ENCODE data around the gene PISD.
"Not testable (repeated sequence)": the region's sequence is repeated elsewhere in the genome, so short reads cannot be mapped to it uniquely, and the experiment has no call there.

Gene PISD

DNA sequence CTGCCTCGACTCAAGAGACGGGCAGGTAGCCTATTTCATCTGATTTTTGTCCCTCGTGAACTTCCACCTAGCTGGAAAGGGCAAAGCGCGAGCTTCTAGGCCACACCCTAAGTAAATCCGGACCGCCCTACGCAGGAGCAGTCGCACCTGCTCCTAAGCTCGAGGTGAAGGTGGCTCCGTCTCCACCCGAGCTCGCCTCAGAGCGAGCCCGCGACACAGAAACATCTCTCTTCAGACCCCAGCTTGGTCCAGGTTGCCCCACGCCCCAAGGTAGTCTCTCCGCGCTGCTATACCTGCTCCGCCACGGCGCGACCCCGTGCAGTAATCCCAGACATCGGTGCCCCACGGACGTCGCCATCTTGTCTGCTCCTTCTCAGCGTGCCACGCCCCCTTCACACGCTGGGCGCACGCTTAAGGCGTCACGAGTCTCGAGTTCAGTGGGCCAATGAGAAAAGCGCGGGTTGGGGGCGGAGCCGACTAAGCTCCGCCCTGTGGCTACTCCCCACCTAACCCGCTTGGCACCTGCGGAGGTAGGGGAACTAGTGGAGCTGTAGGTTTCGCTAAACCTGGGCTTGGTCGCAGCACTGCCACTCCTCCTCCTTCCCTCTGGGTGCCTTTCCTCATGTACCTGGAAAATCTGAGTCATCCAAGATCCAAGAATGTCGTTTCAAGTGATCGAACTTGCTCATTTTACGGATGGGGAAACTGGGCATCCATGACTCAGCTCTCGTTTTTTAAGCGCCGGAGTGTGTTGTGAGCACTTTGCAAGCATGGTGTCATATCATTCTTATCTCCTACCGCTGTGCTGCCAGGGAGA, at the start of gene PISD:
Gene PISD (minus strand): TSS at position 365 of the 817 bp plus-strand sequence. CDS start 7 bp downstream, at position 358.
- in situ Hi-C loops (cut with MboI; ENCODE audit: low sequenced_read_pairs): no loop called here

DNA sequence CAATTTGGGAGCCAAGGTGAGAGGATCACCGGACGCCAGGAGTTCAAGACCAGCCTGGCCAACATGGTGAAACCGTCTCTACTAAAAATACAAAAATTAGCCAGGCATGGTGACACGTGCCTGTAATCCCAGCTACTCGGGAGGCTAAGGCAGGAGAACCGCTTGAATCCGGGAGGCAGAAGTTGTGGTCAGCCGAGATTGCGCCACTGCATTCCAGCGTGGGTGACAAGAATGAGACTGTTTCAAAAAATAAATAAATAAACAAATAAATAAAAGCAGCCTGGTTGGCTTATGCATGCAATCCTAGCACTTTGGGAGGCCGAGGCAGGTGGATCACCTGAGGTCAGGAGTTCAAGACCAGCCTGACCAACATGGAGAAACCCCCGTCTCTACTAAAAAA, 49.2 kb upstream of the PISD start:
- in situ Hi-C loops (cut with MboI; ENCODE audit: low sequenced_read_pairs): not testable (repeated sequence)

DNA sequence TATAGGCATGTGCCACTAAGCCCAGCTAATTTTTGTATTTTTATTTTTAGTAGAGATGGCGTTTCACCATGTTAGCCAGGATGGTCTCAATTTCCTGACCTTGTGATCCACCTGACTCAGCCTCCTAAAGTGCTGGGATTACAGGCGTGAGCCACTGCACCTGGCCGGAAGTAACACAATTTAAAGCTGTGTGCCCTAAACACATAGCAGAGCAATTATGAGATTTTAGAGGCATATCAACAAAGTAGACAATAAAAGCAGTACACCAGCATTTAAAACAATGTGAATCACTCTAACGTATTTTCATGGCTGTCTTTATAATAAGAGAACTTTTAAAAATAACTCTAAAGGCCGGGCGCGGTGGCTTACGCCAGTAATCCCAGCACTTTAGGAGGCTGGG, 45.5 kb upstream of the PISD start:
- in situ Hi-C loops (cut with MboI; ENCODE audit: low sequenced_read_pairs): no loop called here

DNA sequence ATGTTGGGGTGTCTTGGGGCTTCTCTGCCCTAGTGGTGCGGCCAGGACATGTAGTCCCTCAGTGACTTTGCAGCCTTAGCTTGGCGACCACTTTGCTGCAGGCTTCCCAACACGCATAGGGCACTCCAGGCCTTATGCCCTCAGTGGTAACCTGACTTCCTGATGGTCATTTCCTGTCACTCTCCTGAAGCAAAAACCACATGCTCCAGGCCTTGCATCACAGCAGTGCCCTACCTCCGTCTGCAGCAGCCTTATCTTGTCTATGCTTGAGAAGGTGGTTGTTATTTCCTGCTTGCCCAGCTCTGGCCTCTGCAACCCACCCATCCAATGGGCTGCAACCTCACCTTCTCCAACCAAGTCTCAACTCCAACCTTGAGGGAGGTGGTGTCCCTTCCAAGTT, 33.4 kb upstream of the PISD start:
- in situ Hi-C loops (cut with MboI; ENCODE audit: low sequenced_read_pairs): no loop called here

DNA sequence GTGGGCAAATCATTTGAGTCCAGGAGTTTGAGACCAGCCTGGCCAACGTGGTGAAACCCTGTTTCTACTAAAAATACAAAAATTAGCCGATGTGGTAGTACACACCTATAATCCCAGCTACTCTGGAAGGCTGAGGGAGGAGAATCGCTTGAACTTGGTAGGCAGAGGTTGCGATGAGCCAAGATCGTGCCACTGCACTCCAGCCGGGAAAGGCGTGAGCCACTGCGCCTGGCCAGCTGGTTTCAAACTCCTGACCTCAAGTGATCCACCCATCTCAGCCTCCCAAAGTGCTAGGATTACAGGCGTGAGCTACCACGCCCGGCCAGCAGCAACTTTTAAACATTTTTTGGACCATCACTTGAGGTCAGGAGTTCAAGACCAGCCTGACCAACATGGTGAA, 32.0 kb upstream of the PISD start:
- in situ Hi-C loops (cut with MboI; ENCODE audit: low sequenced_read_pairs): not testable (repeated sequence)

DNA sequence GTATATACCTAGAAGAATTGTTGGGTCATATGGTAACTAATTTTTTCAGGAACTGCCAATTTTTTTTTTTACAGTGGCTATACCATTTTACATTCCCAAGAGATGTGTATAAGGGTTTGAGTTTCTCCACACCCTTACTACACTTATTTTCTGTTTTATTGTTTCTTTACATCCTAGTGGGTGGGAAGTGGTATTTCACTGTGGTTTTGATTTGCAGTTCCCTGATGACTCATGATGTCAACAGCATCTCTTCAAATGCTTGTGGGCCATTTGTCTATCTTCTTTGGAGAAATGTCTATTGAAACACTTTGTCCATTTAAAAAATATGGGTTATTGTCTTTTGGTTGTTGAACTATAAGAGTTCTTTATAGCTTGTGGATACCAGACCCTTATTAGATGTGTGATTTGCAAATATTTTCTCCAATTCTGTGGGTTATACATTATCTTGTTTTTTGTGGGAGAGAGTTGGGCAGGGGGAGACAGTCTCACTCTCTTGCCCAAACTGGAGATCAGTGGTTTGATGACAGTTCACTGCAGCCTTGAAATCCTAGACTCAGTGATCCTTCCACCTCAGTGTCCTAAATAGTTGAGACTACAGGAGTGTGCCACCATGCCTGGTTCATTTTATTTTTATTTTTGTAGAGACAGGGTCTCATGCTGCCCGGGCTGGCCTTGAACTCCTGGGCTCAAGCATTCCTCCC, 30.3 kb upstream of the PISD start:
- in situ Hi-C loops (cut with MboI; ENCODE audit: low sequenced_read_pairs): no loop called here

DNA sequence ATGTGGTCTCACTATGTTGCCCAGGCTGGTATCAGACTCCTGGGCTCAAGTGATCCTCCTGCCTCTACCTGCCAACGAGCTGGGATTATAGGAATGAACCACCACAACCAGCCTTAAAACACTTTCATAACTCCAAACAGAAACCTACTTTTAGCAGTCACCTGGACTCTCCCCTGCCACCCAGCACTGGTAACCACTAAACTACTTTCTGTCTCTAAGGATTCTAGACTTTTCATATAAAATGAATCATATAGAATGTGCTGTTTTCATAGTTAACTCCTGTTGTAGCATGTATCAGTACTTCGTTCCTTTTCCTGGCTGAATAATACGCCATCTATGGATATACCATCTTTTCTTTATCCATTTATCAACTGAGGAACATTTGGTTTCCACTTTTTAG, 29.4 kb upstream of the PISD start:
- in situ Hi-C loops (cut with MboI; ENCODE audit: low sequenced_read_pairs): no loop called here

DNA sequence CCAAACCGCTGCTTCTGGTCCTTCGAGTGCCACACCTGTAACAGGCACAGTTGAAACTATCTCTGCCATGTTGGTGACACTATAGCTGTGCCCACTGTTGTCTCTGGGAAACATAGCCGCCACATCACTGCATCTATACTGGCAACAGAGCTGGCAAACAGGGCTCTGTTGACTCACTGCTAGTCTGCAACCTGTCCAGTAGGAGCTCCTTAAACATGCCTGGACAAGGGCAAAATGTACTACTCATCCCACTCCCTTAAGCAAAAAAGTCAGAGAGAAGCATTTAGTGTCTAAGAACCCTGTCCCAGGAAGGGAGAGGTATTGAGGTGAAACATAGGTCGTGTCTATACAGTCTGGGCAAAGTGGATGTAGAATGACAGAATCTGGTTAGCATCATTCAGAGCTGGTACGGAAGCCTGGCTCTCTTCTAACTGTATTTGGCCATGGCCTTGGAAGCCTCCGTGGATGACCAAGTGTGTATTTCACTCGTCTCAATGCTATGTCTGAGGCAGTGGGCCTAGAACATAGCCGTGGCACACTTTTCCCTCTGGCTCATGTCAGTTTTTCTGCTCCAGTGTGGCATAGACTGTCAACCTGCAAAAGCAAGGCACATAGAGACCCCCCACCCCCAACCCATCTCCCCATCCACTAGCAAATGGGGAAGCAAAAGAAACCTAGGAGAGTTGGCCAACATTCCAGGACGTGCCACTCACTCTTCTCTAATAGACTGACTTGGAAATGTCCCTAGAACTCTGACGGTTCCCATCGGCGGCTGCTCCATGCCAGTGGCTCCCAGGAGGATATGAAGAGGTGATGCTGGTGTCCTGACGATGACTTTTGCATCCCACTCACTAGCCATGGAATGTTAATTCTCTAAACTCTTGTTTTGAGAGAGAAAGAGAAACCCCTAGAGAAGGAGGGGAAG, 21.4 kb upstream of the PISD start:
- in situ Hi-C loops (cut with MboI; ENCODE audit: low sequenced_read_pairs): no loop called here

DNA sequence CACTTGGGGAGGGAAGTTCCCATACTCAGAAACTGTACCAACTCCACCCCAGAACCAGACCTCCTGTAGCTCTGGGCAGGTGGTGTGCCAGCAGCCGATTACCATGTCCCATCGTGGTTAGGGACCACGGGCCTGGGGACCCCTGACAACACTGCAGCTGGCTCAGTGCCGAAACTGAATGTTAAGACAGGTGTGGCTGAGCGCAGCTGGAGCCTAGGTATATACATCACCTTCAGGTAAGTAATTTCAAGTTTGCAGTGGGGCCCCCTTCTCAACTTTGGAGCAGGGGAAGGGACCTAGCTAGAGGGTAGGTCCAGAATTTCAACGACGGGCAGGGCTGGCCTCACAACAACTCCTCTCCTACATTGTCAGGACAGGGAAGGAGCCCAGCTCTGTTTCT, 20.7 kb upstream of the PISD start:
- in situ Hi-C loops (cut with MboI; ENCODE audit: low sequenced_read_pairs): no loop called here

DNA sequence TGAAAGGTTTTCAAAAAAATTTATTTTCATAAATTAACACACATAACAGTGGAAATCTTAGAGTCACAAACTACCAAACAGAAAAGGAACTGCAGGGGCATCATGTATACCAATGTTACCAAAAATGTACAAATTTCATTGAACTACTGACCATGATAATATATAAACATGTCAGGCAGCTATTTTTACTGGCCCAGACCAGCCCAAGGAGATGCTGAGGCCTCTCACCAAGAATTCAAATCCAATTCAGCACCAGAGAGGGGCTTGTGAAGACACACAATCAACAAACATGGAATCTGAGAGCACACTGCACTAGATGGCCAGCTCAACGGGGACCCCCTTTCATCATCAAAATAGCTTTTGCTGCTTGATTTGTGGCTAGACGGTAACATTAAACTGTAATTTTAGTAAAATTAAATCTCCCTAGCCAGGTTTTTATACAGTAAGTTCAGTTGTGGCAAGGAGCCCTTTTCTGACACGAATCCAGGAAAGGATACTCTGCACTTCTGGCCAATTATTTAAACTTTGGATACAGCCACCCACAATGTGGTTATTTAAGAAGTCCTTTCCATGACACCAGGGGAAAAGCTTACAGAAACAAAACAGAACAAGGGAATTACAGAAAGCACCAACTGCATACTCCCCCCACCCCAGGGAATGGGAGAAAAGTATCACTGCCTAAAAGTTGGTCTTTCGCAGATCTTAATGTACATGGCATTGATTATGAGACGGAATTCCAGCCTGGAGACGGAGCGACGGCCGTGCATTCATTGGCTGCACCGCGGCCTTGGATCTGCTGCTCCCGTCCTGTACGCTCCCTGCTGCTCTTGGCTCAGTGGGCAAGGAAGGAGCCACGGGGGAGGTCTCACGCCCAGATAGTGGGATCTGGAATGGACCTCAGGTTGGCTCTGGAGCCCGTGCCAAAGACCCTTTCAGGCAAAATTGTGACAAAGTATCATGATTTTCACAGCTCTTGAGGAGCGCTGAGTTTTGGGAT, 19.6 kb upstream of the PISD start:
- in situ Hi-C loops (cut with MboI; ENCODE audit: low sequenced_read_pairs): no loop called here

DNA sequence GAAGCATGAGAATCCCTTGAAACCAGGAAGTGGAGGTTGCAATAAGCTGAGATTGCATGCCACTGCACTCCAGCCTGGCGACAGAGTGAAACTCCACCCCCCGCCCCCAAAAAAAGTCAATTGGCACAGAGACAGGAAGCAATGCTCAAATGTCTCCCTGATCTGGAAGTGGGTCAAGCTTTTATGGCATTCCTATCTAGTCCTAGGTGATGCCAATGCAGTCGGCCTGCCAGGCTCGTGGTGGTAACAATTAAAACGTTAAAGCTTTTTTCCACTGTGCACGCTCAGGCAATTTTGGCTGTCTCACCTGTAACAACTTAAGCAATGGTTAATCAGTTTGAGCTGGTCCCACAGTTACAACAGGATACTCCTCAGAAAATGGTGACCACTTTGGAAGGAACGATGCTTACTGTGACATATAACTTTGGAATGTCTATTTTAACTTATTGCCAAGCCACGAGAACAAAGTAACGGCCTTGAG, 18.9 kb upstream of the PISD start:
- in situ Hi-C loops (cut with MboI; ENCODE audit: low sequenced_read_pairs): no loop called here

DNA sequence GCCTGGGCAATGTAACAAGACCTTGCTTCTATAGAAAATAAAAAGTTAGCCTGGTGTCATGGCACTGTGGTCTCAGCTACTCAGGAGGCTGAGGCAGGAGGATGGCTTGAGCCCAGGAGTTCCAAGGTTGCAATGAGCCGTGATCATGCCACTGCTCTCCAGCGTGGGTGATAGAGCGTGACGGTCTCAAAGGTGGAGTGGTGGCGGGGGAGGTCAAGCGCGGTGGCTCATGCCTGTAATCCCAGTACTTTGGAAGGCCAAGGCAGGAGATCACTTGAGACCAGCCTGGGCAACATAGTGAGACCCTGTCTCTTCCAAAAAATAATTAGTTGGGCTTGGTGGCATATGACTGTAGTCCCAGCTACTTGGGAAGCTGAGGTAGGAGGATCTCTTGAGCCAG, 16.7 kb upstream of the PISD start:
- in situ Hi-C loops (cut with MboI; ENCODE audit: low sequenced_read_pairs): no loop called here

DNA sequence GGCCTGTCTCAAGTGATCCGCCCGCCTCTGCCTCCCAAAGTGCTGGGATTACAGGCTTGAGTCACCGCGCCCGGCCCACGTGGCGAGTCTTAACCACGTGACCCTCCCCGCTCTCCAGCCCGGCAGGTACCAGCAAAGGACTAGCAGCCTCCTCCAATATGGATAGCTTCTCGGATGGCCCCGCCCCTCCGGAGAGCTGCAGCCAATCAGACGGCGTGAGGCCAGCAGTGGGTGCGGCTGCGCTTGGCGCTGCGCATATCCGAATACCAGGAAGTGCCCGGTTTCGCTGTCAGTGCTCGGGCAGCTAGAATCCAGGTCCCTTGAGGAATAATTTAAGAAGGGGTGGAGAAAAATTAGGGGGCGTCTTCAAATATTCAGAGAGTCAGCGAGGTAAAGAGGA, 14.7 kb upstream of the PISD start:
- in situ Hi-C loops (cut with MboI; ENCODE audit: low sequenced_read_pairs): no loop called here

DNA sequence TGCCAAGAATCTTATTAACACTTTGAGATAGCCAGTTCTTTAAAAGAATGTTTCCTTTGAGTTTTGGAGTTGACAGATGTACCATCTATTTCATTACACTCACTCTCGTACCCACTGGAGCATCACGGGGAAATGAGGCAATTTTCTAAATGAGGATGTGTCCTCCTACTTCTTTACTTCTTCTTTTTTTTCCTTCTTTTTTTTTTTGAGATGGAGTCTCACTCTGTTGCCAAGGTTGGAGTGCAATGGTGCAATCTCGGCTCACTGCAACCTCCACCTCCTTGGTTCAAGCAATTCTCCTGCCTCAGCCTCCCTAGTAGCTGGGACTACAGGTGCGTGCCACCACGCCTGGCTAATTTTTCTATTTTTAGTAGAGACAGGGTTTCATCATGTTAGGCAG, 12.2 kb upstream of the PISD start:
- in situ Hi-C loops (cut with MboI; ENCODE audit: low sequenced_read_pairs): not testable (repeated sequence)

DNA sequence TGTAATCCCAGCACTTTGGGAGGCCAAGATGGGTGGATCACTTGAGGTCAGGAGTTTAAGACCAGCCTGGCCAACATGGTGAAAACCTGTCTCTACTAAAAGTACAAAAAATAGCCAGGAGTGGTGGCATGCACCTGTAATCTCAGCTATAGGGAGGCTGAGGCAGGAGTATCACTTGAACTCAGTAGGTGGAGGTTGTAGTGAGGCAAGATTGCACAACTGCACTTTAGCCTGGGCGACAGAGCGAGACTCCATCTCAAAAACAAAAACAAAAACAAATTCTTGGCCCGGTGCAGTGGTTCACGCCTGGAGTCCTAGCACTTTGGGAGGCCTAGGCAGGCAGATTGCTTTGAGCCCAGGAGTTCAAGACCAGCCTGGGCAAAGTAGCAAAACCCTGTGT, 6.8 kb upstream of the PISD start:
- in situ Hi-C loops (cut with MboI; ENCODE audit: low sequenced_read_pairs): not testable (repeated sequence)

DNA sequence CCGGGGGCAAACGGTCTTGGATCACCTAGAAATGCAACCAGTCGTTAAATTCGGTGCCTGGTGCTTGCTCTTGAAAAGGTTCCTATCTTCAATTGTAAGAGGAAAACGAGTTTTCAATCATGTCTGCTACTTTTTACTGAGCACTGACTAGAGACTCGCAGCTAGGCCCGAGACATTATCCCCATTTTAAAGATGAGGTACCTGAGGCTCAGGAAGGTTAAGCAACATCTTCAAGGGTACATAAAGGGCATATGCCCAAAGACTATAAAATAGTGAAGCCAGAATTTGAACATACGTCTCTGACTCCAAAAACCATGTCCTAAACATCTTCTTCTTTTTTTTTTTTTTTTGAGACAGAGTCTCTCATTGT, 638 bp upstream of the PISD start:
- in situ Hi-C loops (cut with MboI; ENCODE audit: low sequenced_read_pairs): no loop called here

DNA sequence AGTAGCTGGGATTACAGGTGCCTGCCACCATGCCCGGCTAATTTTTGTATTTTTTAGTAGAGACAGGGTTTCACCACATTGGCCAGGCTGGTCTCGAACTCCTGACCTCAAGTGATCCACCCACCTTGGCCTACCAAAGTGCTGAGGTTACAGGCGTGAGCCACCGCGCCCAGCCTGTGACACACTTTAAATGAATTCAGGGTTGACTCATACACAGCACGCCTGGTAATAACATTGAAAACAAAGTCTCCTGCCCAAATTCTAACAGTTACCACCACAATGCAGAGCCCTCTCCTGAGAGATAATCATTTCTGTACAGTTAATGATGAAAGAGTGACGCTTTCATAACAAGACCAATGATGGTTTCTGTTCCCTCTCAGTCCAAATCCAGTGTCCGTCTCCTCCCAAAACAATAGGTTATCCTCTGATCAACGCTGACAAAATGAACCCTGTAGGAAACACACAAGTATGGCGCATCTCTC, 1.1 kb downstream of the PISD start:
- in situ Hi-C loops (cut with MboI; ENCODE audit: low sequenced_read_pairs): not testable (repeated sequence)

DNA sequence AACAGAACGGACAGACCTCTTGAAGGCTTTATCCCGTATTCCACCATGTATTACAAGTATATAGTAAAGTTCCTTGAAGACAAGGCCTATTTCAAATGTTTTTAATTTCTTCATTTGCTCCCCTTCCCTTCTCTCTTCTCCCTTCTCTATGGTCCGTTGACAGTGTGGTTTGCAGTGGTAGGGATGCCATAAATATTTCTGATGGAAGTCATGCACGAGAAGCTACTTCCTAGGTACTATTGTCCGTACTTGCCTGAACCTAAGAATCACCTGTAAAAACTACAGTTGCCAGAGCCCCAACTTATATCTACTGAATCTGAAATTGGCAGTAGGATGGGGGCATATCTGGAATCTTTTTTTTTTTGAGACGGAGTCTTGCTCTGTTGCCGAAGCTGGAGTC, 2.8 kb downstream of the PISD start:
- in situ Hi-C loops (cut with MboI; ENCODE audit: low sequenced_read_pairs): no loop called here

DNA sequence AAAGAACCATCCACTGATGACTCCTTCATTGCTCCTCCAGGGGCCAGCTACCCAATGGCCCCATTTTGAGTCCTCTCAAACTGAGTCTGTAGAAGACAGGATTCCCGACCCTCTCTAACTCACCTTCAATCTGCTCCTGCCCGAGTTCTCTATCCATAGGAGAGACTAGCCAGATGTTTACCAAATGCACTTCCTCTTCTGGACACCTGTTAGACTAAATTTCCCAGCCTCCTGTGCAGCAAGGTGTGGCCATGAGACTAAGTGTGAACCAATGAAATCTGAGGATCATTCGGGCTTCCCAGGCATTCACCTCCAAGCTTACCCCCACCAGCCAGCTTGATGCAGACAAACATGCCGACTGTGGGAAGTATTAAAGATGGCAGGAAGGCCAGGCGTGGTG, 7.6 kb downstream of the PISD start:
- in situ Hi-C loops (cut with MboI; ENCODE audit: low sequenced_read_pairs): no loop called here

DNA sequence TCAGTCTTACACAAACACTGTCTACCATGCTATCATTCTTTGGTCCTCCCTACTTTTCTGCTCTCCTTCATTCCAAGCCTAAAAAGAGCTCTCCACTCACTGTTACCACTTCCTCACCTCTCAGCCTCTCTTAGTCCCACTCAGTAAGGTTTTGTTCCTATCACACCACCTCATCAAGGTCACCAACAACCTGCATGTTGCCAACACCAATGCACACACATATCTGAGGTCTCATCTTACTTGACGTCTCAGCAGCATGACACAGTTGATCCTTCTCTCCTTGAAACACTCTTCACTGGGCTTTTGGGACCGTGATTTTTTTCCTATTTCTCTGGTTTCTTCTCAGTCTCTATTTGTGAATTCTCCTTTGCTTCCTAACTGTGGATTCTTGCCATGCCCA, 8.1 kb downstream of the PISD start:
- in situ Hi-C loops (cut with MboI; ENCODE audit: low sequenced_read_pairs): no loop called here
